K562 (cell line): Measurements from ENCODE around the gene GHRH. TPM values are rescaled to one million over a fixed set of nuclear protein-coding genes. Genes with fewer than 3 reads are reported as not detected.

Experiments
- ATAC-seq: fragments of 200-7000 bp; cut with Tn5 transposase; 3 replicates; pipeline ENCODE4 v1.9.1; 2020; ENCODE audit warnings: moderate library complexity
- BruUV-seq: library from RNA; stranded (reverse); fragments of 400-500 nt; replicated peaks from 2 replicates; lab custom pipeline; 2021; lab: Mats Ljungman, UMichigan
- CTCF ChIA-PET: fragments of 300-600 bp; formaldehyde crosslinking; extraction: SDS; loops from one replicate; lab custom pipeline; 2021; ENCODE audit warnings: low intra/inter-chr PET ratio; lab: Yijun Ruan, JAX
- POLR2A ChIA-PET: fragments of 300-600, 350-650 bp; sonication (Branson Sonifier 250); formaldehyde crosslinking; extraction: SDS; loops from one replicate; lab custom pipeline; 2021; ENCODE audit warnings: antibody characterized with exemption, inconsistent platforms; lab: Yijun Ruan, JAX
- DNase-seq, 4 experiments: peaks; one replicate each; pipeline versions ENCODE4 v3.0.0 to v3.0.0-alpha.2; 2011 to 2018; ENCODE audit warnings: low spot score in 3 of 4, mixed read lengths in 3 of 4; ENCODE audit errors: extremely low read depth in 1 of 4
- FAIRE-seq: peaks from 2 replicates; lab custom pipeline; 2011; peaks lifted over from hg19 to GRCh38; lab: Jason Lieb, UNC
- H2AFZ ChIP-seq: 2 replicates; pipeline ENCODE4 v1.6.0; 2011; ENCODE audit warnings: low read depth, low read length, control low read depth, inconsistent platforms
- H3K27ac ChIP-seq: fragments of 200-600 bp; 3 replicates; pipeline ENCODE4 v1.8.0; 2011; ENCODE audit warnings: low read depth, mild to moderate bottlenecking, control low read depth, inconsistent platforms, low read length, moderate library complexity, mixed read lengths; ENCODE audit errors: extremely low read depth
- H3K27me3 ChIP-seq, 2 experiments: fragments of 300-600 bp in 1 of 2; 2 replicates in 1 of 2; 3 replicates in 1 of 2; pipeline versions ENCODE4 v1.6.0 to v1.8.0; 2011; ENCODE audit warnings: inconsistent platforms in 2 of 2, low read length in 2 of 2, mild to moderate bottlenecking in 1 of 2, mixed read lengths in 1 of 2, moderate library complexity in 1 of 2; ENCODE audit not compliant: control insufficient read depth in 2 of 2, insufficient read depth in 2 of 2
- H3K36me3 ChIP-seq: fragments of 300-600 bp; 3 replicates; pipeline ENCODE4 v1.8.0; 2011; ENCODE audit warnings: mild to moderate bottlenecking, low read length, inconsistent platforms; ENCODE audit not compliant: control insufficient read depth, insufficient read depth
- H3K4me1 ChIP-seq, 2 experiments: fragments of 200-600 bp in 1 of 2; replicated peaks in 1 of 2; 2 replicates in 1 of 2; 3 replicates in 1 of 2; pipeline versions ENCODE4 v1.5.1 to v1.8.0; 2011; ENCODE audit warnings: inconsistent platforms in 2 of 2, low read length in 2 of 2, mild to moderate bottlenecking in 1 of 2, mixed read lengths in 1 of 2, moderate library complexity in 1 of 2; ENCODE audit not compliant: control insufficient read depth in 2 of 2, insufficient read depth in 2 of 2
- H3K4me2 ChIP-seq: 2 replicates; pipeline ENCODE4 v1.6.1; 2011; ENCODE audit warnings: low read length, control low read depth, inconsistent platforms, mixed read lengths; ENCODE audit not compliant: insufficient read depth
- H3K4me3 ChIP-seq: fragments of 200-600 bp; sonication (generic), shearing (Covaris generic); 2 replicates; pipeline ENCODE4 v1.5.1; 2016; ENCODE audit warnings: control low read depth, inconsistent platforms
- H3K79me2 ChIP-seq: fragments of 200-600 bp; 3 replicates; pipeline ENCODE4 v1.8.0; 2011; ENCODE audit warnings: low read length, inconsistent platforms; ENCODE audit not compliant: control insufficient read depth, insufficient read depth
- H3K9ac ChIP-seq, 2 experiments: 2 replicates each; pipeline versions ENCODE4 v1.6.0 to v1.6.1; 2011; ENCODE audit warnings: low read depth in 2 of 2, low read length in 2 of 2, control low read depth in 1 of 2, inconsistent platforms in 1 of 2, mild to moderate bottlenecking in 1 of 2, mixed read lengths in 1 of 2; ENCODE audit not compliant: insufficient read depth in 1 of 2
- H3K9me1 ChIP-seq: one replicate; pipeline ENCODE4 v1.6.0; 2011; ENCODE audit warnings: inconsistent platforms, mild to moderate bottlenecking, low read length, moderate library complexity; ENCODE audit not compliant: control insufficient read depth, insufficient read depth
- H3K9me3 ChIP-seq: replicated peaks from 2 replicates; pipeline ENCODE4 v1.5.1; 2011; ENCODE audit warnings: low read depth, low read length, inconsistent platforms; ENCODE audit not compliant: control insufficient read depth, insufficient read depth
- H4K20me1 ChIP-seq: replicated peaks from 2 replicates; pipeline ENCODE4 v1.6.1; 2011; ENCODE audit warnings: low read length, inconsistent platforms, mixed read lengths; ENCODE audit not compliant: control insufficient read depth, insufficient read depth
- BCLAF1 ChIP-seq, 2 experiments: fragments of 450-650 bp in 1 of 2; IDR thresholded peaks; 2 replicates each; pipeline ENCODE4 v1.6.1; 2011 to 2017; ENCODE audit warnings: low read depth in 2 of 2, antibody characterized with exemption in 1 of 2, borderline replicate concordance in 1 of 2, low read length in 1 of 2, mild to moderate bottlenecking in 1 of 2, mixed read lengths in 1 of 2; ENCODE audit not compliant: control insufficient read depth in 1 of 2
- CBFB ChIP-seq: sonication (generic); formaldehyde crosslinking; IDR thresholded peaks from 2 replicates; pipeline ENCODE4 v1.4.0; 2020; ENCODE audit warnings: mild to moderate bottlenecking, missing genetic modification reagents
- GABPB2 ChIP-seq: fragments of 250-450 bp; sonication (Bioruptor Pico); conservative IDR thresholded peaks from 2 replicates; pipeline ENCODE4 v1.5.1; 2021; ENCODE audit warnings: mild to moderate bottlenecking
- NCOA1 ChIP-seq: fragments of 450-650 bp; IDR thresholded peaks from 2 replicates; pipeline ENCODE4 v1.6.1; 2016; ENCODE audit warnings: low read depth
- POLR2A ChIP-seq: fragments of 450-650 bp; conservative IDR thresholded peaks from 2 replicates; pipeline ENCODE4 v1.6.1; 2016
- PTRF ChIP-seq: fragments of 450-650 bp; IDR thresholded peaks from 2 replicates; pipeline ENCODE4 v1.6.1; 2016; ENCODE audit warnings: mild to moderate bottlenecking, missing genetic modification characterization, missing compliant biosample characterization
- RAD21 ChIP-seq, 2 experiments: fragments of 250-450 bp in 1 of 2; fragments of 450-650 bp in 1 of 2; sonication (Bioruptor Pico) in 1 of 2; formaldehyde crosslinking in 1 of 2; IDR thresholded peaks in 1 of 2; conservative IDR thresholded peaks in 1 of 2; 2 replicates each; pipeline versions ENCODE4 v1.4.0 to v1.8.0; 2020 to 2022; ENCODE audit warnings: mild to moderate bottlenecking in 2 of 2, moderate library complexity in 1 of 2
- SNIP1 ChIP-seq: fragments of 450-650 bp; IDR thresholded peaks from 2 replicates; pipeline ENCODE4 v1.7.1; 2017; ENCODE audit warnings: low read depth, mild to moderate bottlenecking
- XRCC5 ChIP-seq: fragments of 200-400 bp; formaldehyde crosslinking; IDR thresholded peaks from 2 replicates; pipeline ENCODE4 v1.6.1; 2017; ENCODE audit warnings: low read depth, mild to moderate bottlenecking, low read length
- ZBTB33 ChIP-seq: sonication (generic); formaldehyde crosslinking; IDR thresholded peaks from 2 replicates; pipeline ENCODE4 v1.8.1; 2023; ENCODE audit warnings: mild to moderate bottlenecking, missing genetic modification reagents
- ZBTB8A ChIP-seq: fragments of 450-650 bp; IDR thresholded peaks from 2 replicates; pipeline ENCODE4 v1.6.1; 2018; ENCODE audit warnings: mild to moderate bottlenecking, moderate library complexity; ENCODE audit not compliant: partially characterized antibody
- ZNF324 ChIP-seq: fragments of 250-450 bp; sonication (Bioruptor Pico); IDR thresholded peaks from 2 replicates; pipeline ENCODE4 v1.4.0; 2020; ENCODE audit warnings: mild to moderate bottlenecking
- ZNF780A ChIP-seq: fragments of 250-450 bp; sonication (Bioruptor Pico); IDR thresholded peaks from 2 replicates; pipeline ENCODE4 v1.5.0; 2021; ENCODE audit warnings: mild to moderate bottlenecking
- WGBS: fragments of 100-300 bp; shearing (Covaris generic); methylation state at CpG from one replicate; pipeline ENCODE4 v1.1.6; 2016; ENCODE audit warnings: low coverage, mixed read lengths; ENCODE audit not compliant: insufficient coverage; ENCODE audit errors: missing lambda C conversion rate; 5-methylcytosine and 5-hydroxymethylcytosine counted together
- in situ Hi-C: fragments of 300-500 bp; cut with MboI; formaldehyde crosslinking; loops from 4 replicates; pipeline ENCODE4 v1.15.0; 2018; ENCODE audit warnings: inconsistent platforms, mixed read lengths
- intact Hi-C: fragments of 100-400 bp; cut with micrococcal nuclease; formaldehyde crosslinking; loops from 2 replicates; pipeline ENCODE4 v1.14.2; 2022
- polyA plus RNA-seq, 8 experiments: library from polyadenylated mRNA; depleted of rRNA in 4 of 8; stranded (reverse) in 5 of 8; unstranded in 3 of 8; fragments of >200 nt; fragmentation: Nextera tagmentation in 2 of 8; fragmentation: Illumina TruSeq in 1 of 8; extraction: Ambion mirVana in 2 of 8; extraction: Trizol in 1 of 8; gene quantifications; 2 replicates each; pipeline versions ENCODE4 v1.2.1 to v1.2.3, GENCODE V29; 2011 to 2014; ENCODE audit warnings: inconsistent platforms in 1 of 8, missing spikeins in 1 of 8
- total RNA-seq, 7 experiments: library from RNA; depleted of rRNA in 6 of 7; stranded (reverse); fragments of >200 nt in 6 of 7; fragmentation: Illumina TruSeq in 2 of 7; extraction: Trizol in 2 of 7; gene quantifications; 2 replicates each; pipeline versions ENCODE4 v1.2.1 to v1.2.3, GENCODE V29; 2011 to 2021; ENCODE audit warnings: low replicate concordance in 1 of 7
- TF ChIP-seq, protein P1 (sequence below): fragments of 450-650 bp; IDR thresholded peaks from 2 replicates; pipeline ENCODE4 v1.6.1; 2016; ENCODE audit warnings: missing biosample characterization, missing genetic modification characterization
- TF ChIP-seq, protein P2 (sequence below): fragments of 250-450 bp; sonication (Bioruptor Pico); IDR thresholded peaks from 2 replicates; pipeline ENCODE4 v1.8.0; 2021; ENCODE audit warnings: borderline replicate concordance, mild to moderate bottlenecking, moderate library complexity; ENCODE audit not compliant: poor library complexity, severe bottlenecking

GHRH gene
- total and polyA plus RNA-seq, 9 of the 15 experiments (the other 6 are each of a cell fraction or from before 2014, with no cell fraction given): not detected

GRCh38 chr20:37229357-37229756, 32.3 kb downstream of the GHRH start (continued):
- TF ChIP-seq ZBTB33 (CRISPR knock-in tag) (no peak), ZBTB8A (no peak)

GRCh38 chr20:37228656-37229055, 33.0 kb downstream of the GHRH start:
- Histone ChIP-seq H3K27ac (no peak overlapping the region), H3K4me2 (no peak overlapping the region), H2AFZ (no peak overlapping the region), H4K20me1 (no peaks in the 10 kb centered on the region; the same call in 1 of the 2 replicates), H3K9ac (no peak overlapping the region), H3K4me3 (no peak overlapping the region), H3K36me3 (peaks cover 99% of the 10 kb centered on the region), H3K9me3 (no peaks in the 10 kb centered on the region), H3K27me3 (no peaks in the 10 kb centered on the region), H3K9me1 (no peaks in the 10 kb centered on the region), H3K79me2 (no peaks in the 10 kb centered on the region), H3K4me1 (no peaks in the 10 kb centered on the region)
- ChIA-PET POLR2A (interaction anchor here (0.7 to 2.5 kb wide), 3 partner anchors 15 to 39 kb away, joined by 3 to 6 read pairs (median 4); no protein-coding TSS in a partner anchor), CTCF (interaction anchor here (0.6 kb wide), 1 partner anchor 70 kb away, joined by 4 read pairs; no protein-coding TSS in a partner anchor)
- intact Hi-C loops: no loop called here
- FAIRE-seq (no peak), ATAC-seq (no peak), DNase-seq (no peak)
- in situ Hi-C loops: no loop called here
- 89% methylated on average over 5 of the region's 5 CpGs for WGBS
- no TSS peak for BruUV-seq
- TF ChIP-seq CBFB: no peak
- TF ChIP-seq GABPB2 (CRISPR knock-in tag): no peak
- TF ChIP-seq, protein P1, sequence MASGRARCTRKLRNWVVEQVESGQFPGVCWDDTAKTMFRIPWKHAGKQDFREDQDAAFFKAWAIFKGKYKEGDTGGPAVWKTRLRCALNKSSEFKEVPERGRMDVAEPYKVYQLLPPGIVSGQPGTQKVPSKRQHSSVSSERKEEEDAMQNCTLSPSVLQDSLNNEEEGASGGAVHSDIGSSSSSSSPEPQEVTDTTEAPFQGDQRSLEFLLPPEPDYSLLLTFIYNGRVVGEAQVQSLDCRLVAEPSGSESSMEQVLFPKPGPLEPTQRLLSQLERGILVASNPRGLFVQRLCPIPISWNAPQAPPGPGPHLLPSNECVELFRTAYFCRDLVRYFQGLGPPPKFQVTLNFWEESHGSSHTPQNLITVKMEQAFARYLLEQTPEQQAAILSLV: no peak
- TF ChIP-seq RAD21 (CRISPR knock-in tag; conservative IDR thresholded peaks at IDR 0.05 in 1 of 2, IDR thresholded peaks at IDR 0.05 in 1 of 2): no peak
- no peak for TF ChIP-seq PTRF (tag)
- TF ChIP-seq XRCC5: no peak
- no peak for TF ChIP-seq ZNF324
- no peak for TF ChIP-seq BCLAF1 (IDR thresholded peaks at IDR 0.05; ENCODE audit: borderline replicate concordance in 1 of 2, control insufficient read depth in 1 of 2, low read depth in 2 of 2, low read length in 1 of 2)
- TF ChIP-seq NCOA1: no peak
- no peak for TF ChIP-seq ZNF780A (CRISPR knock-in tag)
- TF ChIP-seq SNIP1: no peak
- TF ChIP-seq, protein P2, sequence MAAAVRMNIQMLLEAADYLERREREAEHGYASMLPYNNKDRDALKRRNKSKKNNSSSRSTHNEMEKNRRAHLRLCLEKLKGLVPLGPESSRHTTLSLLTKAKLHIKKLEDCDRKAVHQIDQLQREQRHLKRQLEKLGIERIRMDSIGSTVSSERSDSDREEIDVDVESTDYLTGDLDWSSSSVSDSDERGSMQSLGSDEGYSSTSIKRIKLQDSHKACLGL: no peak
- TF ChIP-seq POLR2A: no peak
